Activated T-cell treated with anti-CD3 and anti-CD28 coated beads, Interleukin-2, amount 50 U/mL, for 4 hours (primary cell): Measurements from ENCODE around the gene IRS1. TPM values are rescaled to one million over a fixed set of nuclear protein-coding genes. Genes with fewer than 3 reads are reported as not detected.

ENCODE experiments used
- ATAC-seq, 2 donors: fragments of 200-7000 bp; cut with Tn5 transposase; one replicate each; pipeline ENCODE4 v1.10.0; 2021
- DNase-seq: peaks from one replicate; pipeline ENCODE4 v3.0.0-alpha.2; 2020
- H3K27me3 Mint-ChIP-seq: one replicate; pipeline ENCODE4 v1.8.0; 2021; ENCODE audit warnings: low read depth, mixed read lengths
- H3K36me3 Mint-ChIP-seq: one replicate; pipeline ENCODE4 v1.8.0; 2022; ENCODE audit warnings: mixed read lengths; ENCODE audit not compliant: insufficient read depth
- H3K4me1 Mint-ChIP-seq: one replicate; pipeline ENCODE4 v1.8.0; 2021; ENCODE audit warnings: low read depth, mixed read lengths
- H3K4me3 Mint-ChIP-seq: one replicate; pipeline ENCODE4 v1.8.0; 2021; ENCODE audit warnings: mild to moderate bottlenecking, moderate library complexity, mixed read lengths
- H3K9me3 Mint-ChIP-seq: one replicate; pipeline ENCODE4 v1.8.0; 2021; ENCODE audit warnings: mixed read lengths
- total RNA-seq, 3 donors: library from RNA; stranded (reverse); gene quantifications; one replicate each; pipeline ENCODE4 v1.2.1, GENCODE V29; 2021

IRS1 gene
- total RNA-seq, 3 donors from 2014 or later = 3.9 to 4.6 (median 4.6) TPM

DNA sequence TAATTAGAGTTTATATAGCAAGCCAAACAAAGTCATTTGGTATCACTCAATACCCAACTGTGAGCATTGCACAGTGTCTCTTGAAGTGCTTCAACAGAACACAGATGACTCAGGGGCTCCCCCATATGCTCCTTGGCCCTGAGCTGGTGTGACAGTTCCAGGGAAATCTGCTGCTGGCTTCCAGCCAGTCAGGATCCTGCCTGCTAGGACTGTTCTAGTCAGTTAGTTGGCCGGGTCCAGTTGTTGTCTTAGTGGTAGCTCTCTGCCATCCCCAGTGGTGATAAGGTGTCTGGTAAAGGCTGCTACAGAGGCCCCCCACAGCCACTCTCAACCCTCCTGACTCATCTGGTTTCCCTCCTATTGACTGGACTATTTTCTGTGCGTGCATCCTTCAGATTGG lies 100.3 kb downstream of the IRS1 start:
- no peak for ATAC-seq
- H3K36me3 Mint-ChIP-seq = no peaks in the 10 kb centered on the region

DNA sequence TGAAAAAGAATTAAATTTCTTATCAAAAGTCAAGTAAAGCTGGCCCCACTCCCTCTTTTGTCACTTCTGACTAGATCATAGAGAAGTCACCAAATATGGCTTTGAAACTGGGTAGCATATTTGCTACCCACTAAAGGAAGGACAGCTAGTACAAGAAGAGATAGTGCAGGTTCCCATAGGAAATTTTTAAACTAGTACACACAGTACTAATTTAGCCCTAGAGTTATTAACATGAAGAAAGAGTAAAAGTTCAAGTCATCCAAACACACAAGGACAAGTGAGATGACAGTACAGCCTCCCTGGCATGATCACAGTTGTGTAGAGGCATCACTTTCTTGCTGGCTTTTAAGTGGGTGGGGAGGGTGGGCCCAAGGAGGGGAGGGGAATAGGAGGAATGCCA lies 100.9 kb downstream of the IRS1 start:
- Mint-ChIP-seq H3K9me3 (no peaks in the 10 kb centered on the region), H3K4me1 (no peaks in the 10 kb centered on the region), H3K27me3 (no peaks in the 10 kb centered on the region), H3K4me3 (no peak overlapping the region), H3K36me3 (no peaks in the 10 kb centered on the region)
- DNase-seq (no peak), ATAC-seq (no peak)

More for the DNA sequence above, 100.3 kb downstream of the IRS1 start:
- Mint-ChIP-seq H3K9me3 (no peaks in the 10 kb centered on the region), H3K27me3 (no peaks in the 10 kb centered on the region), H3K4me1 (no peaks in the 10 kb centered on the region), H3K4me3 (no peak overlapping the region)
- no peak for DNase-seq

DNA sequence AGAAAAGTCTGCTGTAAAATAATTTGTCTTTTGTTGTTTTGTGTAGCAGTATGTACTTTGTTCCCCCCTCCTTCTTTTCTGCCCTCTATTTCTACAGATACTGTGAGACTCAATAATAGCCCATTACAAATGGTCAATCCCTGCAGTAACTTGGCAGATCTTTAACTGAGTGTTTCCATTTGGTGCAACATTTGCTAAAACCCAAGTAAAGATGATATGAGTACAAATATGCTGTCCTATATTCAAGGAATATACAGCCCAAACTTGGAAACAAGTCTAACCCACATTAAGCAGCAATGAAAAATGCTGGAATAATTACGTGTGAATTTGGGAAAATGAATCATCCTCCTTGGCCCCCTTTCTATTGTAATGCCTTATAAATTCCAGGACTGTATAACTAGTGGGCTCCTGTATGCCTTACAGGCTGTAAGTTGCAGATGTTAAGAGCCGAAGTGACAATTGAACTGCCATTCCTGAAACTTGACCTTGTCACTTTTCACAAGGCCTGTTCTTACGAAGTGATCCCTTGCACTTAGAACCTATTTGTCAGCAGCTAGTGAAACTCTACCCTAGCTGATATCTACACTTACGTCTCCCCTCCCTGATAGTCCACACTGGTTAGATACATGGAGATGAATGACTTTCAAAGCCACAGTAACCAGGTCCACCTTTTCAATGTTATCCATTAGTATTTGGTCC lies 104.9 kb downstream of the IRS1 start:
- Mint-ChIP-seq H3K4me1 (peaks cover 2% of the 10 kb centered on the region), H3K27me3 (peaks cover 6% of the 10 kb centered on the region), H3K36me3 (no peaks in the 10 kb centered on the region), H3K4me3 (no peak overlapping the region), H3K9me3 (no peaks in the 10 kb centered on the region)
- ATAC-seq = no peak
- no peak for DNase-seq

DNA sequence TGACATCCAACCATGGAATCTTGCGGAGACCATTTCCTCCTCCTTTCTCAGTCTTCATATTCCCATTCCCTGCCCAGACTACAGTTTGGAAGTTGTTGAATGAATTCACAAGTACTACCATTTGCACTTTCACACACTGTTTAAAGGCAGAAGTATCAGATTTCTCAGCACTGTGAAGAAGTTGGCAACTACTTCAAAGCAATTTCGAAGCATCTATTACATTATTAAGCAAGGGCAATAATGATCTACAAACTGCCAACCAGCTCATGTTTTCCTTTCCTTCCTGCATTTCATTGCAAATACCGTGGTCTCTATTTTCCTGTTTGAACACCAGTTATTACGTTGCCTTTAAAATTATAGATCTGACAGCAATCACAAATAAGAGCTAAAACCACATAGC lies 105.5 kb downstream of the IRS1 start:
- peaks cover 6% of the 10 kb centered on the region for H3K27me3 Mint-ChIP-seq
- H3K36me3 Mint-ChIP-seq = no peaks in the 10 kb centered on the region
- H3K4me1 Mint-ChIP-seq = peaks cover 2% of the 10 kb centered on the region
- no peaks in the 10 kb centered on the region for H3K9me3 Mint-ChIP-seq
- DNase-seq (no peak), ATAC-seq (no peak)
- H3K4me3 Mint-ChIP-seq = no peak overlapping the region

DNA sequence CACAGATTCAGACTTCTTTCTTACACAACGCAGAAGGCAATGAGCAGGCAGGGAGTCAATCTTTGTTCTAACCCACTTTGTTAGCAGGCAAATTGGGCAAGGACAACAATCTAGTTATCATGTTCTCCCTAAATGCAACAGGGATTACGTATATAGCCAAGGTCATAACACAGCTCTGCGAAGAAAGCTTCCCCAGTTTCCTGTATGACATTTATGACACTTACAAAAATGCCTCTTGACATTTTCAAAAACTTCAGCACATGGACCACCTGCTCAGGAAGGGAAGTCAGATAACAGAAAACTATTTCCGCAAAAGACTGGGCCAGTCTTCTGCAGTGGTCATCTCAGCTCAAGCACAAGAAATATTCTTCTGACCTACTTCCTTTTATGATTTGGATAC lies 106.1 kb downstream of the IRS1 start:
- DNase-seq (no peak), ATAC-seq (no peak)
- Mint-ChIP-seq H3K9me3 (no peaks in the 10 kb centered on the region), H3K36me3 (no peaks in the 10 kb centered on the region), H3K4me1 (peaks cover 2% of the 10 kb centered on the region), H3K27me3 (peaks cover 10% of the 10 kb centered on the region), H3K4me3 (no peak overlapping the region)

DNA sequence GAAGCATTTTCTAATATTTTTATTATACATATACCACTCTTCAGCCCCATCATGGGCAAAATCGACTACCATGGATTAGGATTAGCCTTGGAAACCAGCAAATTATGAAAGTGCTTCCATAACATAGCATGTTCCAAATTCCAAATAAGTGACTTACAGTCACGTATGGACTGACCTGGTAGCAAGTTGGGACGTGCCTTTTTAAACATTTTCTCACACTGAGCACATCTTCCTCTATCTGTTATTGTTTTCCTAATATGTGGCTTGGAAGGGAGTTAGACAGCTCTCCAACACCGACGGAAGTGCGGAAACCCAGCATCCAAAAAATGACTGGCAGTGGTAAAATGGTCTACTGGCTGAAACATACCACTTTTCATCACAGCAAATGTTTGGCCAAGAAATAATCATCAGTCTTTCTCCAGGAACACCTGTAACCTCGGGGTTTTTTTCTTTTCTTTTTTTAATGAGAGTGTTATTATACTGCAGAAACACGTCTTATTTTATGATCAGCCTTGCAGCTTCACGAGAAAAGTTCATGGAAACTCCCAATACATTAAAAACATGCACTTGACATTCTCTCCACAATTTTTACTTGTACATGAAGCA lies 107.0 kb downstream of the IRS1 start:
- DNase-seq (no peak), ATAC-seq (no peak)
- no peak overlapping the region for H3K4me3 Mint-ChIP-seq
- peaks cover 14% of the 10 kb centered on the region for H3K27me3 Mint-ChIP-seq
- no peaks in the 10 kb centered on the region for H3K36me3 Mint-ChIP-seq
- peaks cover 2% of the 10 kb centered on the region for H3K4me1 Mint-ChIP-seq
- no peaks in the 10 kb centered on the region for H3K9me3 Mint-ChIP-seq

DNA sequence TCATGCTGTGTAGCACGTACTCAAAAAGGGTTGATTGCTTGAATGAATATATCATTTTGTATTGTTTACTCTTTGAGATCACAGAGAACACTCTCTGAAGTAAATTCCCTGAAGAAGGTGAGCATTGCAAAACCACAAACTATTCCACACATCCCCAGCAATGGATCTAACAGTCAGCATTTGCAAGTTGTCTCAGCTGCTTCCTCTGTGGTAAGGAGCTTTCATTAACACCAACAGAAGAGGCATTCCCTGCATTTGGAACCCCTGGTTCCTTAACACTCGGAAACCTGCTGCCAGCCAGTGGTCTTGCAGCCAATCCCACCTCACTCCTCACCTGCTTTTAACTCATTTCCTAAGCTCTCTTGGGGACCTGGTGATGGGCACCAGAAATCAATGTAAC lies 108.4 kb downstream of the IRS1 start:
- Mint-ChIP-seq H3K27me3 (peaks cover 14% of the 10 kb centered on the region), H3K9me3 (no peaks in the 10 kb centered on the region), H3K4me3 (no peak overlapping the region), H3K36me3 (no peaks in the 10 kb centered on the region), H3K4me1 (peaks cover 2% of the 10 kb centered on the region)
- DNase-seq = no peak
- no peak for ATAC-seq

DNA sequence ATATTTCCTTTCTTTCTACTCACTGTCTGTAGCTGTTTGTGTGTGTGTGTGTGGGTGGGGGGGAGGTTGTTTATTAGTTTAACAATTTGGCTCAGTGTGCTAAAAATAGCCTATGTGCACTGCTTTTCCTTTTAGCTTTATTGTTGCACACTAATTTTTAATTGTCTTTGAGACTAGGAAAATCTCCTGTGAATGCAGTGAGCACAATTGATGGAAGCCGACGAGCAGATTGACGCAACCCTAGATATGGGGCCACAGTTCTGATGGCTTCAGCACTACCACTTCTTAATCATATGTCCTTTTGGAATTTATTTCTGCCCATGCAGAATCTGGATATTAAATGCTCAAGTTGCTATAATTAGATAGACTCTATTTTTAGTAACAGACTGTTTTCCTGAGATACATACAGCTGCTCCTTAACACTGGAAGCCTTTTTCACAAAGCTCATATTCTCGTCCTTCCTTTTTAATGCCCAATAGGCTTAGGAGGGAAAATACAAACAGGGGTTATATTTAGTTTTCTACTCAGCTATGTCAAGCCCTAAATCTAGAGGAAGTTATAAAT lies 109.1 kb downstream of the IRS1 start:
- DNase-seq (no peak), ATAC-seq (no peak)
- peaks cover 2% of the 10 kb centered on the region for H3K4me1 Mint-ChIP-seq
- H3K4me3 Mint-ChIP-seq = no peak overlapping the region
- peaks cover 14% of the 10 kb centered on the region for H3K27me3 Mint-ChIP-seq
- H3K36me3 Mint-ChIP-seq = no peaks in the 10 kb centered on the region
- no peaks in the 10 kb centered on the region for H3K9me3 Mint-ChIP-seq

DNA sequence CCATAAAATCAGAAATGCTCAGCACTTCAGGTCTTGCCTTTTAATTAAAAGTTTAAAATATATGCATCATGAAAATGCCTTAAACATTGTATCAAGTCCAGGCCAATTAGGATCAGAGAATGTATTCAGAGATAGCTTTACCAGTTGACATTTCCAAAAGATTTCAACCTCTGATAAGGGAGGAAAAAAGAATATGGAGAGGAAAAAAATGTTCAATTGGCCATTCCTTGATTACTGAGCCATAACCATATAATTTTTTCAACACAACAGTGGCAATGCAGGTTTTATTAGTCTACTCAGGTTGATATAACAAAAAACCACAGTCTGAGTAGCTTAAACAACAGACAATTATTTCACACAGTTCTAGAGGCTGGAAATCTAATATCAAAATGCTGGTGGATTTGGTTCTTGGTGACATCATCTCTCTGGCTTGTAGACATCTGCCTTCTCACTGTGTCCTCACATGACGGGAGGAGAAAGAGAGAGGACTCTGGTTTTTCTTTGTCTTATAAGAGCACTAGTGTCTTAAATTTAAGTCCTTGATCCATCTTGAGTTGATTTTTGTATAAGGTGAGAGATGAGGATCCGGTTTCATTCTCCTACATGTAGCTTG lies 111.9 kb downstream of the IRS1 start:
- no peaks in the 10 kb centered on the region for H3K36me3 Mint-ChIP-seq
- no peak overlapping the region for H3K4me3 Mint-ChIP-seq
- ATAC-seq = no peak
- H3K4me1 Mint-ChIP-seq = peaks cover 5% of the 10 kb centered on the region
- no peaks in the 10 kb centered on the region for H3K9me3 Mint-ChIP-seq
- peaks cover 14% of the 10 kb centered on the region for H3K27me3 Mint-ChIP-seq
- no peak for DNase-seq

DNA sequence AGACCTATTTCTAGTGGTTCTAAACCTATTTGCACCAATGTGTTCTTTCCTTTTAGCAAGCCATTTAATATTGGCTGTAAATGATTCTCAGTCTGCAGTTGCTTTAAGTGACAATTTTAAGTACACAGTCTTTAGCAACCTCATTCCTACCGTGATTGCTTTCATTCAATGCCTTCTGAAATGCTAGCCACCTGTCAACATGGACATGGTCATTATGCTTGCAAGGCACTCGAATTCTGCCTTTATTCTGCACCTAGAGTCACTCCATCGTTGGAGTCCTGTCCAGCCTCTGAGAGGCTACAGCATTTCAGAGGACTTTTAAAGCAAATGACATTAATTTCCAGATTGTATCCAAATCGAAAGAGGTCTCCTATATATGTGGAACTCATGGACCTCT lies 115.1 kb downstream of the IRS1 start:
- Mint-ChIP-seq H3K4me3 (no peak overlapping the region), H3K36me3 (no peaks in the 10 kb centered on the region), H3K27me3 (peaks cover 8% of the 10 kb centered on the region), H3K9me3 (no peaks in the 10 kb centered on the region), H3K4me1 (peaks cover 3% of the 10 kb centered on the region)
- no peak for DNase-seq
- no peak for ATAC-seq

DNA sequence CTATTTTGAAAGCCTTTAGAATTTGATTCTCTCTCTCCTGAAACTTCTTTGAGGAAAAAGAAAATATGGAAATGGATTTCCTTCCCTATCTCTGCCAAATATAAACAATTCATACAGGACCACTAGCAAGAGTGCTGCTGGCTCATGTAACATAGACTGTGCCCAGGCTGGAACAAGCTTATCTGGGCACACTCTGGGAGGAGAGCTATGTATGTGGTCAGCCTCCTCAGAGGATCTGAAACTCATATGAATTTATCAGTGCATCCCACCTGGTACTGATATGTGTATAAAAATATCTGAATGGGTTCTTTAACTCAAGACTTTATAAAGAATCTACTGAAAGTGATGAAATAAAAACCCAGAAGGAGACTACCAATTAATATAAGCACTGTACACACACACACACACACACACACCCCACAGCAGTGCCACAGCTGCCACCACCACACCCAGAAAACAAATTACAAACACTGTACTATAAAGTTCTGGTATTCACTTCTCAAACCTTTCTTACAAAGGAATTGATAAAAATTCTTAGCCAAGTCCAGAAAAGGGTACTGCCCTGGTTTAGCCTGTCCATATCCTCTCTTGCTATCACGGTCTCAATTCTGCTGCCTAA lies 115.6 kb downstream of the IRS1 start:
- DNase-seq = no peak
- H3K36me3 Mint-ChIP-seq = no peaks in the 10 kb centered on the region
- no peak for ATAC-seq
- H3K4me1 Mint-ChIP-seq = peaks cover 3% of the 10 kb centered on the region
- no peak overlapping the region for H3K4me3 Mint-ChIP-seq
- peaks cover 8% of the 10 kb centered on the region for H3K27me3 Mint-ChIP-seq
- no peaks in the 10 kb centered on the region for H3K9me3 Mint-ChIP-seq

DNA sequence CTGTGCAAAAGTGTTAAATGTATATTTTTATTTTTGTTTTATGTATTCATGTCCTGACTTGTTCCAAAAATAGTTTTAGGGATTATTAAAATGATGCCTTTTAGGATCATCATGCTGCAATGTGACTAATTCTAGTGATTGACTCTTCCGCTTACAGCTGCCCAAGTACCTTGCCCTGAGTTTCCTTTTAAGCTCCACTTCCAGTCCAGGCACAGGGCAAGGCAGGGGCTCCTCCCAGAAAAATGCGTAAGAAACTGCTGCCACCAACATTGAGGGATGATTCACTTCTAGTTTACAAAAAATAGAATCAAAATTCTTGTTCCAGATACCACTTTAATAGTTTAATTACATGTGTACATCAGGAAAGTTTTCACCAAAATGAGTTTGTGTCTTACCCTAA lies 116.4 kb downstream of the IRS1 start:
- H3K4me3 Mint-ChIP-seq = no peak overlapping the region
- H3K27me3 Mint-ChIP-seq = peaks cover under 1% of the 10 kb centered on the region
- H3K4me1 Mint-ChIP-seq = peaks cover 3% of the 10 kb centered on the region
- DNase-seq (no peak), ATAC-seq (no peak)
- H3K9me3 Mint-ChIP-seq = no peaks in the 10 kb centered on the region
- no peaks in the 10 kb centered on the region for H3K36me3 Mint-ChIP-seq
